Measurements from ENCODE around the gene OGT. TPM values are rescaled to one million over a fixed set of nuclear protein-coding genes. Genes with fewer than 3 reads are reported as not detected.
"Not testable (repeated sequence)": the region's sequence is repeated elsewhere in the genome, so short reads cannot be mapped to it uniquely, and the experiment has no call there.

Gene OGT
- total RNA-seq, result 100 to 1,000 TPM; 117 to 243 (median 144) TPM

- H3K36me3 ChIP-seq, result no peaks in the 10 kb centered on the region
- no peaks in the 10 kb centered on the region for H3K27me3 ChIP-seq
- H3K4me1 ChIP-seq, result no peaks in the 10 kb centered on the region
- peak within 1 kb of the TSS; percentile 88 to 93 for H3K27ac ChIP-seq
- H3K4me3 ChIP-seq, result peak within 1 kb of the TSS; percentile 55 to 73
- peak; percentile 58 to 62 for TF ChIP-seq POLR2A (IDR thresholded peaks at IDR 0.05)
- TF ChIP-seq CTCF (IDR thresholded peaks at IDR 0.05), result peak in 1 of 4 experiments; percentile 10
- no peaks in the 10 kb centered on the region for H3K9me3 ChIP-seq
- DNase-seq, result peak; percentile 93 to 96
- intact Hi-C loops (cut with DNase I; ENCODE audit: low total_unique reads), result no loop called here
These were observed at the start of gene OGT for GRCh38 chrX:71532753-71533425. Gene OGT (plus strand): TSS chrX:71533104. CDS start chrX:71533300, 196 bp downstream.

GRCh38 chrX:71487814-71488213, 45.1 kb upstream of the OGT start:
- Histone ChIP-seq H3K36me3 (no peaks in the 10 kb centered on the region), H3K4me1 (no peaks in the 10 kb centered on the region), H3K27me3 (no peaks in the 10 kb centered on the region), H3K27ac (no peak overlapping the region), H3K4me3 (no peak overlapping the region), H3K9me3 (no peaks in the 10 kb centered on the region)
- no peak for TF ChIP-seq POLR2A (IDR thresholded peaks at IDR 0.05)
- TF ChIP-seq CTCF (IDR thresholded peaks at IDR 0.05), result no peak
- no peak for DNase-seq
- intact Hi-C loops (cut with DNase I; ENCODE audit: low total_unique reads), result no loop called here

- TF ChIP-seq POLR2A (IDR thresholded peaks at IDR 0.05) (no peak), CTCF (IDR thresholded peaks at IDR 0.05) (no peak)
- Histone ChIP-seq H3K9me3 (no peaks in the 10 kb centered on the region), H3K27ac (peak overlapping the region in 1 of 2 donors; percentile 16), H3K36me3 (no peaks in the 10 kb centered on the region), H3K4me3 (no peak overlapping the region), H3K4me1 (no peaks in the 10 kb centered on the region), H3K27me3 (no peaks in the 10 kb centered on the region)
- intact Hi-C loops (cut with DNase I; ENCODE audit: low total_unique reads), result no loop called here
- DNase-seq, result no peak
These were observed 43.4 kb upstream of the OGT start for GRCh38 chrX:71489540-71489939.

- intact Hi-C loops (cut with DNase I; ENCODE audit: low total_unique reads), result no loop called here
- peak; percentile 33 to 37 for DNase-seq
- Histone ChIP-seq H3K36me3 (no peaks in the 10 kb centered on the region), H3K4me1 (no peaks in the 10 kb centered on the region), H3K27me3 (no peaks in the 10 kb centered on the region), H3K9me3 (no peaks in the 10 kb centered on the region), H3K4me3 (peak overlapping the region; percentile 47), H3K27ac (peak overlapping the region in 1 of 2 donors; percentile 34)
- no peak for TF ChIP-seq POLR2A (IDR thresholded peaks at IDR 0.05)
- TF ChIP-seq CTCF (IDR thresholded peaks at IDR 0.05), result no peak
These were observed 40.5 kb upstream of the OGT start for GRCh38 chrX:71492231-71493065.

GRCh38 chrX:71493111-71493613, 39.7 kb upstream of the OGT start:
- no peak for TF ChIP-seq CTCF (IDR thresholded peaks at IDR 0.05)
- H3K4me1 ChIP-seq, result no peaks in the 10 kb centered on the region
- no peaks in the 10 kb centered on the region for H3K9me3 ChIP-seq
- DNase-seq, result peak; percentile 30 to 60
- H3K4me3 ChIP-seq, result peak overlapping the region; percentile 47
- H3K27me3 ChIP-seq, result no peaks in the 10 kb centered on the region
- H3K27ac ChIP-seq, result peak overlapping the region in 1 of 2 donors; percentile 34
- intact Hi-C loops (cut with DNase I; ENCODE audit: low total_unique reads), result no loop called here
- no peaks in the 10 kb centered on the region for H3K36me3 ChIP-seq

- intact Hi-C loops (cut with DNase I; ENCODE audit: low total_unique reads), result not testable (repeated sequence)
These were observed 36.9 kb upstream of the OGT start for GRCh38 chrX:71495979-71496378.

More at GRCh38 chrX:71495979-71496378, 36.9 kb upstream of the OGT start:
- H3K4me3 ChIP-seq, H3K27ac ChIP-seq, H3K36me3 ChIP-seq, H3K9me3 ChIP-seq, H3K27me3 ChIP-seq, DNase-seq, H3K4me1 ChIP-seq: not testable (repeated sequence)
